Measurements from ENCODE around the gene SIRT3. TPM values are rescaled to one million over a fixed set of nuclear protein-coding genes. Genes with fewer than 3 reads are reported as not detected.

Gene SIRT3
- total RNA-seq, 2 donors from 2014 or later = 22.1 to 22.6 TPM

- Histone ChIP-seq H3K27ac (no peak overlapping the region), H3K36me3 (replicated peaks in 1 of 2; ENCODE audit: insufficient read depth in 1 of 2, low read depth in 2 of 2) (no peaks in the 10 kb centered on the region), H3K4me1 (peaks cover 24% of the 10 kb centered on the region), H3K9me3 (no peaks in the 10 kb centered on the region), H3K27me3 (peaks cover 0 to 13% of the 10 kb centered on the region in 2 donors), H3K4me3 (no peak overlapping the region)
- TF ChIP-seq POLR2A (IDR thresholded peaks at IDR 0.05) (no peak), CTCF (IDR thresholded peaks at IDR 0.05) (no peak)
- intact Hi-C loops (cut with DNase I) = no loop called here
- 7% methylated on average over 30 to 79 of the region's 79 CpGs for WGBS, 2 donors
- DNase-seq (peak in 1 of 4 donors; percentile 13), ATAC-seq (peak; percentile 5)
Measured at GRCh38 chr11:280706-281485, 44.8 kb upstream of the SIRT3 start.

GRCh38 chr11:279966-280705, 44.0 kb upstream of the SIRT3 start:
- H3K4me3 ChIP-seq = no peak overlapping the region
- DNase-seq (peak; percentile 77 to 83 (median 81)), ATAC-seq (peak; percentile 86)
- intact Hi-C loops (cut with DNase I) = no loop called here
- no peak overlapping the region for H3K27ac ChIP-seq
- H3K36me3 ChIP-seq (replicated peaks in 1 of 2; ENCODE audit: insufficient read depth in 1 of 2, low read depth in 2 of 2) = no peaks in the 10 kb centered on the region
- H3K4me1 ChIP-seq = peaks cover 24% of the 10 kb centered on the region
- TF ChIP-seq POLR2A (IDR thresholded peaks at IDR 0.05) (no peak), CTCF (IDR thresholded peaks at IDR 0.05) (no peak)
- 4% methylated on average over 60 of the region's 85 CpGs; no CpG with 5 or more reads in 1 of the 2 donors for WGBS, 2 donors
- no peaks in the 10 kb centered on the region for H3K9me3 ChIP-seq
- peaks cover 0 to 13% of the 10 kb centered on the region in 2 donors for H3K27me3 ChIP-seq

GRCh38 chr11:279040-279965, 43.2 kb upstream of the SIRT3 start:
- H3K36me3 ChIP-seq (replicated peaks in 1 of 2; ENCODE audit: insufficient read depth in 1 of 2, low read depth in 2 of 2) = no peaks in the 10 kb centered on the region
- ATAC-seq (no peak), DNase-seq (peak in 2 of 4 donors; percentile 11 to 15)
- WGBS, 2 donors = 20% methylated on average over 36 to 92 of the region's 97 CpGs
- peaks cover 0 to 13% of the 10 kb centered on the region in 2 donors for H3K27me3 ChIP-seq
- intact Hi-C loops (cut with DNase I) = no loop called here
- TF ChIP-seq POLR2A (IDR thresholded peaks at IDR 0.05) (no peak), CTCF (IDR thresholded peaks at IDR 0.05) (no peak)
- peaks cover 24% of the 10 kb centered on the region for H3K4me1 ChIP-seq
- no peak overlapping the region for H3K4me3 ChIP-seq
- no peaks in the 10 kb centered on the region for H3K9me3 ChIP-seq
- H3K27ac ChIP-seq = no peak overlapping the region

GRCh38 chr11:278001-278951, 42.1 kb upstream of the SIRT3 start, which contains the start of gene NLRP6:
Gene NLRP6, plus strand, starts transcription at chr11:278407. Its CDS starts 163 bp downstream, at chr11:278570.
- Histone ChIP-seq H3K27me3 (peaks cover 0 to 13% of the 10 kb centered on the region in 2 donors), H3K36me3 (replicated peaks in 1 of 2; ENCODE audit: insufficient read depth in 1 of 2, low read depth in 2 of 2) (no peaks in the 10 kb centered on the region), H3K4me3 (no peak within 1 kb of the TSS), H3K9me3 (no peaks in the 10 kb centered on the region), H3K27ac (no peak within 1 kb of the TSS), H3K4me1 (peaks cover 24% of the 10 kb centered on the region)
- intact Hi-C loops (cut with DNase I) = no loop called here
- peak in 1 of 4 donors; percentile 12 for DNase-seq
- no peak for ATAC-seq
- TF ChIP-seq CTCF (IDR thresholded peaks at IDR 0.05) = no peak
- no peak for TF ChIP-seq POLR2A (IDR thresholded peaks at IDR 0.05)
- 84 to 86% methylated on average over 18 to 21 of the region's 21 CpGs for WGBS, 2 donors

Measured in body of pancreas (tissue), 4 donors.